ENCODE measurements around the gene NFE2L2. TPM values are rescaled to one million over a fixed set of nuclear protein-coding genes. Genes with fewer than 3 reads are reported as not detected.

Gene NFE2L2
- total and polyA plus RNA-seq, 9 of the 15 experiments (the other 6 are each of a cell fraction or from before 2014, with no cell fraction given) = 29.3 to 120 (median 59.3) TPM

DNA sequence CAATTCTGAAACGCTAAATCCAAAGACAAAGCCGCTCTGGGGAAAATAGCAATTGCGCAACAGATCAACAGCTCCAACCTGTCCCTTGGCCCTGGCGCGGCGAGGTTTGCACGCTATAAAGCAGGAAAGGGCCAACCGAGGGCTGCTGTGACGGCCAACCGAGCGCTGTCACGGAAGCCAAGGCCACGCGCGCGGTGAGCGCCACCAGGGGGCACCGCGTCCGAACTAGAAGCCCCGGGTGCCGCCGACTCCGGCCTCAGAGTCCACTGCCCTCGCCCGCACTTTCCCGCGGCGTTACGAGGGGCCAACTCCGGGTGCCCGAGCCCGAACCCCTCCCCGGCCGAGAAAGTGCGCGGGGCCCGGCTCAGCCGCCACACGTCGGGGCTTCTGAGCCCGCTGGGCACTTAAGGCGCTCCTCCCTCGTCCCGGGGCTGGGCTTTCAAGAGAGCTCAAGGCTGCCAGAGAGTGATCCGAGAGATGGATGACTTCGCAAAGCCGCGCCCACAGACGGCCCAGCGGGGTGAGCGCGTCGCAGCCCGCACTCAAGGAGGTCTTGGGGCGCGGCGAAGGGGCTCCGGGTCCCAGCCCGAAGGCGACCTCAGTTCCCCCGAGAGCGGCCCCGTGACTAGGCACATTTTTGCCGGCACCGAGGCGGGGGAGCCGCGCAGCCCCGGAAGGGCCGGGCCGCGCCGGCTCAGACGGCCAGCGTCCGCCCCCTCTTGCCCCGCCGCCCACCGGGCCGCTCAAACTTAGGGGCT, 897 bp downstream of the NFE2L2 start (continued):
- peak; percentile 72 for TF ChIP-seq ZBTB7A (IDR thresholded peaks at IDR 0.05; ENCODE audit: borderline replicate concordance, control insufficient read depth, low read depth, low read length)
- TF ChIP-seq ZNF134 (CRISPR knock-in tag; conservative IDR thresholded peaks at IDR 0.05) = no peak
- peak; percentile 73; the same call in 1 of the 2 replicates for TF ChIP-seq KLF6 (CRISPR knock-in tag; IDR thresholded peaks at IDR 0.05; ENCODE audit: borderline replicate concordance)
- TF ChIP-seq, protein P1, sequence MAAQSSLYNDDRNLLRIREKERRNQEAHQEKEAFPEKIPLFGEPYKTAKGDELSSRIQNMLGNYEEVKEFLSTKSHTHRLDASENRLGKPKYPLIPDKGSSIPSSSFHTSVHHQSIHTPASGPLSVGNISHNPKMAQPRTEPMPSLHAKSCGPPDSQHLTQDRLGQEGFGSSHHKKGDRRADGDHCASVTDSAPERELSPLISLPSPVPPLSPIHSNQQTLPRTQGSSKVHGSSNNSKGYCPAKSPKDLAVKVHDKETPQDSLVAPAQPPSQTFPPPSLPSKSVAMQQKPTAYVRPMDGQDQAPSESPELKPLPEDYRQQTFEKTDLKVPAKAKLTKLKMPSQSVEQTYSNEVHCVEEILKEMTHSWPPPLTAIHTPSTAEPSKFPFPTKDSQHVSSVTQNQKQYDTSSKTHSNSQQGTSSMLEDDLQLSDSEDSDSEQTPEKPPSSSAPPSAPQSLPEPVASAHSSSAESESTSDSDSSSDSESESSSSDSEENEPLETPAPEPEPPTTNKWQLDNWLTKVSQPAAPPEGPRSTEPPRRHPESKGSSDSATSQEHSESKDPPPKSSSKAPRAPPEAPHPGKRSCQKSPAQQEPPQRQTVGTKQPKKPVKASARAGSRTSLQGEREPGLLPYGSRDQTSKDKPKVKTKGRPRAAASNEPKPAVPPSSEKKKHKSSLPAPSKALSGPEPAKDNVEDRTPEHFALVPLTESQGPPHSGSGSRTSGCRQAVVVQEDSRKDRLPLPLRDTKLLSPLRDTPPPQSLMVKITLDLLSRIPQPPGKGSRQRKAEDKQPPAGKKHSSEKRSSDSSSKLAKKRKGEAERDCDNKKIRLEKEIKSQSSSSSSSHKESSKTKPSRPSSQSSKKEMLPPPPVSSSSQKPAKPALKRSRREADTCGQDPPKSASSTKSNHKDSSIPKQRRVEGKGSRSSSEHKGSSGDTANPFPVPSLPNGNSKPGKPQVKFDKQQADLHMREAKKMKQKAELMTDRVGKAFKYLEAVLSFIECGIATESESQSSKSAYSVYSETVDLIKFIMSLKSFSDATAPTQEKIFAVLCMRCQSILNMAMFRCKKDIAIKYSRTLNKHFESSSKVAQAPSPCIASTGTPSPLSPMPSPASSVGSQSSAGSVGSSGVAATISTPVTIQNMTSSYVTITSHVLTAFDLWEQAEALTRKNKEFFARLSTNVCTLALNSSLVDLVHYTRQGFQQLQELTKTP (IDR thresholded peaks at IDR 0.05; ENCODE audit: low read depth in 1 of 2, partially characterized antibody in 2 of 2) = peak; percentile 74 to 92
- peak; percentile 55; the same call in 1 of the 2 replicates for TF ChIP-seq MBD2 (IDR thresholded peaks at IDR 0.05; ENCODE audit: borderline replicate concordance, low read depth)
- TF ChIP-seq, protein P2, sequence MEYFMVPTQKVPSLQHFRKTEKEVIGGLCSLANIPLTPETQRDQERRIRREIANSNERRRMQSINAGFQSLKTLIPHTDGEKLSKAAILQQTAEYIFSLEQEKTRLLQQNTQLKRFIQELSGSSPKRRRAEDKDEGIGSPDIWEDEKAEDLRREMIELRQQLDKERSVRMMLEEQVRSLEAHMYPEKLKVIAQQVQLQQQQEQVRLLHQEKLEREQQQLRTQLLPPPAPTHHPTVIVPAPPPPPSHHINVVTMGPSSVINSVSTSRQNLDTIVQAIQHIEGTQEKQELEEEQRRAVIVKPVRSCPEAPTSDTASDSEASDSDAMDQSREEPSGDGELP (CRISPR knock-in tag; IDR thresholded peaks at IDR 0.05; ENCODE audit: borderline replicate concordance) = peak; percentile 94
- no peak for TF ChIP-seq NCOA4 (IDR thresholded peaks at IDR 0.05; ENCODE audit: partially characterized antibody)
- TF ChIP-seq, protein P3, sequence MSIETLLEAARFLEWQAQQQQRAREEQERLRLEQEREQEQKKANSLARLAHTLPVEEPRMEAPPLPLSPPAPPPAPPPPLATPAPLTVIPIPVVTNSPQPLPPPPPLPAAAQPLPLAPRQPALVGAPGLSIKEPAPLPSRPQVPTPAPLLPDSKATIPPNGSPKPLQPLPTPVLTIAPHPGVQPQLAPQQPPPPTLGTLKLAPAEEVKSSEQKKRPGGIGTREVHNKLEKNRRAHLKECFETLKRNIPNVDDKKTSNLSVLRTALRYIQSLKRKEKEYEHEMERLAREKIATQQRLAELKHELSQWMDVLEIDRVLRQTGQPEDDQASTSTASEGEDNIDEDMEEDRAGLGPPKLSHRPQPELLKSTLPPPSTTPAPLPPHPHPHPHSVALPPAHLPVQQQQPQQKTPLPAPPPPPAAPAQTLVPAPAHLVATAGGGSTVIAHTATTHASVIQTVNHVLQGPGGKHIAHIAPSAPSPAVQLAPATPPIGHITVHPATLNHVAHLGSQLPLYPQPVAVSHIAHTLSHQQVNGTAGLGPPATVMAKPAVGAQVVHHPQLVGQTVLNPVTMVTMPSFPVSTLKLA (conservative IDR thresholded peaks at IDR 0.05) = peak; percentile 97 to 99
- TF ChIP-seq RCOR1 (IDR thresholded peaks at IDR 0.05; ENCODE audit: borderline replicate concordance in 1 of 2, low read depth in 2 of 2, low read length in 2 of 2) = peak; percentile 56 to 92; a peak in 3 of 4 replicates
- TF ChIP-seq TRIM24 (IDR thresholded peaks at IDR 0.05) = peak in 1 of 2 experiments; percentile 67
- TF ChIP-seq, protein P4, sequence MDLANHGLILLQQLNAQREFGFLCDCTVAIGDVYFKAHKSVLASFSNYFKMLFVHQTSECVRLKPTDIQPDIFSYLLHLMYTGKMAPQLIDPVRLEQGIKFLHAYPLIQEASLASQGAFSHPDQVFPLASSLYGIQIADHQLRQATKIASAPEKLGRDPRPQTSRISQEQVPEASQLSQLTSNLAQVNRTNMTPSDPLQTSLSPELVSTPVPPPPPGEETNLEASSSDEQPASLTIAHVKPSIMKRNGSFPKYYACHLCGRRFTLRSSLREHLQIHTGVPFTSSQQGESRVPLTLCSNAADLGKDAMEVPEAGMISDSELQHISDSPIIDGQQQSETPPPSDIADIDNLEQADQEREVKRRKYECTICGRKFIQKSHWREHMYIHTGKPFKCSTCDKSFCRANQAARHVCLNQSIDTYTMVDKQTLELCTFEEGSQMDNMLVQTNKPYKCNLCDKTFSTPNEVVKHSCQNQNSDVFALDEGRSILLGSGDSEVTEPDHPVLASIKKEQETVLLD (IDR thresholded peaks at IDR 0.05) = peak; percentile 75
- TF ChIP-seq EZH2 (IDR thresholded peaks at IDR 0.05; ENCODE audit: borderline replicate concordance, low read depth, low read length) = no peak
- TF ChIP-seq, protein P5, sequence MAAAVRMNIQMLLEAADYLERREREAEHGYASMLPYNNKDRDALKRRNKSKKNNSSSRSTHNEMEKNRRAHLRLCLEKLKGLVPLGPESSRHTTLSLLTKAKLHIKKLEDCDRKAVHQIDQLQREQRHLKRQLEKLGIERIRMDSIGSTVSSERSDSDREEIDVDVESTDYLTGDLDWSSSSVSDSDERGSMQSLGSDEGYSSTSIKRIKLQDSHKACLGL (CRISPR knock-in tag; IDR thresholded peaks at IDR 0.05; ENCODE audit: borderline replicate concordance, poor library complexity, severe bottlenecking) = peak; percentile 56
- no peak for TF ChIP-seq ZNF184 (CRISPR knock-in tag; IDR thresholded peaks at IDR 0.05)
- TF ChIP-seq TAF1 (IDR thresholded peaks at IDR 0.05; ENCODE audit: control insufficient read depth, extremely low read depth, insufficient read depth, low read length, severe bottlenecking) = peak; percentile 78
- peak; percentile 92 for TF ChIP-seq SAFB (IDR thresholded peaks at IDR 0.05; ENCODE audit: borderline replicate concordance, low read depth, low read length)
- TF ChIP-seq ZC3H8 (IDR thresholded peaks at IDR 0.05) = peak; percentile 91; the same call in 1 of the 2 replicates

All from K562 (cell line).